Caco-2 (cell line): ENCODE data around the gene F12. TPM values are rescaled to one million over a fixed set of nuclear protein-coding genes. Genes with fewer than 3 reads are reported as not detected.

Experiments used
- BruUV-seq: library from RNA; stranded (reverse); fragments of 400-500 nt; replicated peaks from 2 replicates; lab custom pipeline; 2021; lab: Mats Ljungman, UMichigan
- CTCF ChIA-PET: fragments of 300-600 bp; sonication (Branson Sonifier 250); formaldehyde crosslinking; loops from one replicate; lab custom pipeline; 2022; ENCODE audit warnings: antibody characterized with exemption; lab: Charles Lee
- POLR2A ChIA-PET: fragments of 300-600 bp; sonication (Branson Sonifier 250); formaldehyde crosslinking; loops from one replicate; lab custom pipeline; 2022; ENCODE audit warnings: antibody characterized with exemption; lab: Charles Lee
- DNase-seq, 2 experiments: peaks; one replicate each; pipeline versions ENCODE4 v3.0.0 to v3.0.0-alpha.2; 2020 to 2022
- H3K27me3 ChIP-seq: replicated peaks from 2 replicates; pipeline ENCODE4 v1.6.0; 2011; ENCODE audit warnings: low read length; ENCODE audit not compliant: control insufficient read depth, insufficient read depth
- H3K36me3 ChIP-seq: 2 replicates; pipeline ENCODE4 v1.5.1; 2011; ENCODE audit warnings: low read length; ENCODE audit not compliant: control insufficient read depth, insufficient read depth
- H3K4me1 ChIP-seq: fragments of 250-450 bp; sonication (Bioruptor Pico); 2 replicates; pipeline ENCODE4 v1.5.1; 2020; ENCODE audit warnings: mild to moderate bottlenecking
- H3K4me3 ChIP-seq: 2 replicates; pipeline ENCODE4 v1.5.1; 2011; ENCODE audit warnings: low read depth, mild to moderate bottlenecking, control low read depth, low read length
- H3K9me3 ChIP-seq: fragments of 250-450 bp; sonication (Bioruptor Pico); 2 replicates; pipeline ENCODE4 v1.5.1; 2020; ENCODE audit warnings: mild to moderate bottlenecking, moderate library complexity
- H3K27ac Mint-ChIP-seq: one replicate; pipeline ENCODE4 v1.8.0; 2022; ENCODE audit warnings: mixed read lengths; ENCODE audit not compliant: unreplicated experiment
- H3K27me3 Mint-ChIP-seq: one replicate; pipeline ENCODE4 v1.8.0; 2022; ENCODE audit warnings: mixed read lengths; ENCODE audit not compliant: insufficient read depth, unreplicated experiment
- H3K36me3 Mint-ChIP-seq: one replicate; pipeline ENCODE4 v1.8.0; 2022; ENCODE audit warnings: mild to moderate bottlenecking, mixed read lengths; ENCODE audit not compliant: insufficient read depth, unreplicated experiment
- H3K4me1 Mint-ChIP-seq: one replicate; pipeline ENCODE4 v1.8.0; 2022; ENCODE audit warnings: low read depth, mixed read lengths; ENCODE audit not compliant: unreplicated experiment
- H3K4me3 Mint-ChIP-seq: one replicate; pipeline ENCODE4 v1.8.0; 2022; ENCODE audit warnings: mild to moderate bottlenecking, moderate library complexity, mixed read lengths; ENCODE audit not compliant: unreplicated experiment
- H3K9me3 Mint-ChIP-seq: one replicate; pipeline ENCODE4 v1.8.0; 2022; ENCODE audit warnings: mixed read lengths; ENCODE audit not compliant: unreplicated experiment
- intact Hi-C: fragments of 100-400 bp; cut with micrococcal nuclease; formaldehyde crosslinking; loops from one replicate; pipeline ENCODE4 v1.10.0; 2022; ENCODE audit not compliant: unreplicated experiment
- total RNA-seq: library from RNA; stranded (reverse); gene quantifications from 2 replicates; pipeline ENCODE4 v1.2.3, GENCODE V29; 2022
- TF ChIP-seq, protein P1 (sequence below), 2 experiments: fragments of 200-600 bp in 1 of 2; IDR thresholded peaks; 1 replicate in 1 of 2; 2 replicates in 1 of 2; pipeline versions ENCODE4 v1.5.1 to v1.8.0; 2011 to 2022; ENCODE audit warnings: antibody characterized with exemption in 1 of 2, control low read depth in 1 of 2, inconsistent platforms in 1 of 2, low read depth in 1 of 2, low read length in 1 of 2, mild to moderate bottlenecking in 1 of 2, moderate library complexity in 1 of 2; ENCODE audit not compliant: insufficient read depth in 1 of 2, severe bottlenecking in 1 of 2, unreplicated experiment in 1 of 2

F12 gene
- total RNA-seq, 1 experiment from 2014 or later: 13.3 TPM

DNA sequence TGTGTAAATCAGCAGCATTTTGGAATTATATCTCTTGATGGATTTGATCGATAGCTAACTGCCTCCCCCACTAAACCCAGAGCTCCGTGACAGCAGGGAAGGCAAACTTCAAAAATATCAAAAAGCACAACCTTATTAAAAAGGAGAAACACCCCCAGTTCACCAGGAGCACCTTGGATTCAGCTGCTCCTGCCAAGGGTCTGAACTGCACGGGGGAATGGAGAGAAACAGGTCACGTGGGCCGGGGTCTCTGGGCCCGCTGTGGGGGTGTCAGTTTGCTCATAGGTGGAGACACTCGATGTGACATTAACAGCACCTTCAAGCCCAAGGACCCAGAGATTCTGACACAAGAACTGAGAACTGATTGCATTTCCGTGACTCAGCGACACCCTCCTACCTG is 26.2 kb downstream of the F12 start:
- intact Hi-C loops: no loop called here
- POLR2A ChIA-PET: interaction anchor here (1.0 kb wide), 1 partner anchor 21 kb away, joined by 3 read pairs; no protein-coding TSS in a partner anchor

DNA sequence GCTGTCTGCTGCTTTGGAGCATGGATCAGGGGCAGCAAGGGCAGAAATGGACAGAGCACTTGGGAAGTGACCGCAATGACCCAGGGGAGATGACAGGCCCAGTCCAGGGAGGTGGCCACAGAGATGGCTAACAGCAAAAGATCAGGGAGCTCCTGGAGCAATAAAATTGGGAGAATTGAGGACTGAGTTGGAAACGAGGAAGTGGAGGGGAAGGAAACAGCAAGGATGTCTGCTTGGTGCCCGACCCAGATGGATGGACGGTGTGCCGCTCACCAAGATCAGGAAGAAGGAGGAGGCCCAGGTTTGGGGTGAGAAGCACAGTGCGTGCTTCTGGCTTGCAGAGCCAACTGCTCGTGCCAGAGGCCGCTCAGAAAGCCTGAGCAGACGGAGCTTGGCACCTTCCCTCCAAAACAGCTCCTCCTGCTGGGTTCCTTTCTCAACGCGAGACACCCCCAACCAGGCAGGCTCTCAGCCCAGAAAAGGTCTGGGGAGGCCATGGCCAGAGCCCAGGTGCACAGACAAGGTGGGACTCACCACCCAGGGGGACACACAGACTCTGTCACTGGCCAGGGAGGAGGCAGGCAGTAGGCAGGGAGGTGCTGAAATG is 26.8 kb downstream of the F12 start:
- intact Hi-C loops: no loop called here
- H3K27me3 Mint-ChIP-seq: no peaks in the 10 kb centered on the region
- ChIA-PET POLR2A (interaction anchor here (1.0 kb wide), 1 partner anchor 21 kb away, joined by 3 read pairs; no protein-coding TSS in a partner anchor), CTCF (interaction anchor here (0.6 to 2.1 kb wide), 7 partner anchors 11 to 777 kb away, joined by 3 to 16 read pairs (median 5); no protein-coding TSS in a partner anchor)
- peak in 1 of 2 experiments; percentile 53 for DNase-seq
- H3K36me3 Mint-ChIP-seq: no peaks in the 10 kb centered on the region
- peak overlapping the region; percentile 36 for H3K27ac Mint-ChIP-seq
- Histone ChIP-seq H3K36me3 (no peaks in the 10 kb centered on the region), H3K4me1 (peaks cover 30% of the 10 kb centered on the region), H3K27me3 (no peaks in the 10 kb centered on the region), H3K9me3 (no peaks in the 10 kb centered on the region), H3K4me3 (no peak overlapping the region)
- H3K4me1 Mint-ChIP-seq: peaks cover 30% of the 10 kb centered on the region
- TF ChIP-seq, protein P1, sequence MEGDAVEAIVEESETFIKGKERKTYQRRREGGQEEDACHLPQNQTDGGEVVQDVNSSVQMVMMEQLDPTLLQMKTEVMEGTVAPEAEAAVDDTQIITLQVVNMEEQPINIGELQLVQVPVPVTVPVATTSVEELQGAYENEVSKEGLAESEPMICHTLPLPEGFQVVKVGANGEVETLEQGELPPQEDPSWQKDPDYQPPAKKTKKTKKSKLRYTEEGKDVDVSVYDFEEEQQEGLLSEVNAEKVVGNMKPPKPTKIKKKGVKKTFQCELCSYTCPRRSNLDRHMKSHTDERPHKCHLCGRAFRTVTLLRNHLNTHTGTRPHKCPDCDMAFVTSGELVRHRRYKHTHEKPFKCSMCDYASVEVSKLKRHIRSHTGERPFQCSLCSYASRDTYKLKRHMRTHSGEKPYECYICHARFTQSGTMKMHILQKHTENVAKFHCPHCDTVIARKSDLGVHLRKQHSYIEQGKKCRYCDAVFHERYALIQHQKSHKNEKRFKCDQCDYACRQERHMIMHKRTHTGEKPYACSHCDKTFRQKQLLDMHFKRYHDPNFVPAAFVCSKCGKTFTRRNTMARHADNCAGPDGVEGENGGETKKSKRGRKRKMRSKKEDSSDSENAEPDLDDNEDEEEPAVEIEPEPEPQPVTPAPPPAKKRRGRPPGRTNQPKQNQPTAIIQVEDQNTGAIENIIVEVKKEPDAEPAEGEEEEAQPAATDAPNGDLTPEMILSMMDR (IDR thresholded peaks at IDR 0.05; ENCODE audit: insufficient read depth in 1 of 2, low read depth in 1 of 2, low read length in 1 of 2, severe bottlenecking in 1 of 2, unreplicated experiment in 1 of 2): peak in 1 of 2 experiments; percentile 36
- no TSS peak for BruUV-seq
- H3K9me3 Mint-ChIP-seq: no peaks in the 10 kb centered on the region
- H3K4me3 Mint-ChIP-seq: no peak overlapping the region

More for the DNA sequence above, 26.2 kb downstream of the F12 start:
- no peaks in the 10 kb centered on the region for H3K36me3 ChIP-seq
- no peaks in the 10 kb centered on the region for H3K27me3 ChIP-seq
- no peaks in the 10 kb centered on the region for H3K36me3 Mint-ChIP-seq
- CTCF ChIA-PET: interaction anchor here (0.6 to 2.1 kb wide), 7 partner anchors 12 to 778 kb away, joined by 3 to 16 read pairs (median 5); no protein-coding TSS in a partner anchor
- H3K27me3 Mint-ChIP-seq: no peaks in the 10 kb centered on the region
- no peaks in the 10 kb centered on the region for H3K9me3 ChIP-seq
- H3K4me3 Mint-ChIP-seq: no peak overlapping the region
- H3K9me3 Mint-ChIP-seq: no peaks in the 10 kb centered on the region
- peaks cover 25% of the 10 kb centered on the region for H3K4me1 ChIP-seq
- DNase-seq: no peak
- H3K27ac Mint-ChIP-seq: no peak overlapping the region
- no TSS peak for BruUV-seq
- TF ChIP-seq, protein P1 (IDR thresholded peaks at IDR 0.05; ENCODE audit: insufficient read depth in 1 of 2, low read depth in 1 of 2, low read length in 1 of 2, severe bottlenecking in 1 of 2, unreplicated experiment in 1 of 2): no peak
- peaks cover 30% of the 10 kb centered on the region for H3K4me1 Mint-ChIP-seq
- H3K4me3 ChIP-seq: no peak overlapping the region

DNA sequence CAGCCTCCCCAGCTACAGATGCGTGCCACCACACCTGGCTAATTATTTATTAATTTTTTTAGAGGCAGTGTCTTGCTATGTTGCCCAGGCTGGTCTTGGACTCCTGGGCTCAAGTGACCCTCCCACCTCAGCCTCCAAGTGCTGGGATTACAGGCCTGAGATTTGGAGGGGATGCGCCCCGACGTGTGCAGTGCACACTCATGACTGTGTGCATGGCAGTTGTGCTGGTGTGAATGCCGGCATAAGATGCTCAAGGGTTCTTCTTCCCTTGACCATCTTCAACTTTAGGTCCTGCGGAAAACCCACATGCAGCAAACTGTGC is 28.6 kb downstream of the F12 start:
- H3K27me3 ChIP-seq: no peaks in the 10 kb centered on the region
- TF ChIP-seq, protein P1 (IDR thresholded peaks at IDR 0.05; ENCODE audit: insufficient read depth in 1 of 2, low read depth in 1 of 2, low read length in 1 of 2, severe bottlenecking in 1 of 2, unreplicated experiment in 1 of 2): no peak
- ChIA-PET POLR2A (no interaction called here), CTCF (no interaction called here)
- H3K4me3 ChIP-seq: no peak overlapping the region
- BruUV-seq: no TSS peak
- Mint-ChIP-seq H3K9me3 (no peaks in the 10 kb centered on the region), H3K27me3 (no peaks in the 10 kb centered on the region), H3K36me3 (no peaks in the 10 kb centered on the region), H3K4me3 (no peak overlapping the region), H3K27ac (peak overlapping the region; percentile 21), H3K4me1 (peaks cover 30% of the 10 kb centered on the region)
- H3K9me3 ChIP-seq: no peaks in the 10 kb centered on the region
- H3K4me1 ChIP-seq: peaks cover 30% of the 10 kb centered on the region
- intact Hi-C loops: no loop called here
- DNase-seq: no peak
- no peaks in the 10 kb centered on the region for H3K36me3 ChIP-seq
